GM19438 (cell line): ENCODE data around the gene EPHB2.

ENCODE experiments used
- ATAC-seq: cut with Tn5 transposase; IDR thresholded peaks from one replicate; pipeline ENCODE4 v1.9.1; 2021; ENCODE audit warnings: low read depth; ENCODE audit not compliant: unreplicated experiment

Gene EPHB2

DNA sequence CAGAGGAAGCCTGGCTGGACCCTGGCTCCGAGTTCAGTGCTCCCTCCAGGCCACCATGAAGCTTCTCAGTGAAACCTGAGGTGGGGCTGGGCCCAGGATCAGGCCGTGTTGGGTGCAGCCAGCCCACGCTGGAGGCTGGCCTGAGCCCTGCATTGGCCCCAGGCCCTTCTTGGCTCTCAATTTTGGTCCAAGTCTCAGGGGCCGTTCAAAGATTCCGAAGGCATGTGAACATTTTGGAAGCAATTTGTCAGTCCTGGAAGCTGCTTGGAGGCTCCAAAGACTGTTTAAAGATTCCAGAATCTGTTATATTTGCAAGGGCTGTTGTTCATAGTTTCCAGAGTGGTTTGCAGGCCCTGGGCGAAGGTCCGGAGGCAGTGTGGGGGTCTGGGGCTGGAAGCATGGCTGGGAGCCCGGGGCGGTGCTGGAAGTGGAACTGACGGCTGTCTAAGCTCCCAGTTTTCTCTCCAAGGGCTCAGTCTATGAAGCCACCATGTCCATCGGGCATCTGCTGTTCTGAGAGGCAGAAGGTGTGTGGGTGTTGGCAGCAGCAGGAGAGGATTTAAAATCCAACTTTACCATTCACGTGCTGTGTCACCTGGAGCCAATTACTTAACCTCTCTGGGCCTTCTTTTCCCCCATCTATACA, 104.9 kb downstream of the EPHB2 start:
- ATAC-seq = no peak

DNA sequence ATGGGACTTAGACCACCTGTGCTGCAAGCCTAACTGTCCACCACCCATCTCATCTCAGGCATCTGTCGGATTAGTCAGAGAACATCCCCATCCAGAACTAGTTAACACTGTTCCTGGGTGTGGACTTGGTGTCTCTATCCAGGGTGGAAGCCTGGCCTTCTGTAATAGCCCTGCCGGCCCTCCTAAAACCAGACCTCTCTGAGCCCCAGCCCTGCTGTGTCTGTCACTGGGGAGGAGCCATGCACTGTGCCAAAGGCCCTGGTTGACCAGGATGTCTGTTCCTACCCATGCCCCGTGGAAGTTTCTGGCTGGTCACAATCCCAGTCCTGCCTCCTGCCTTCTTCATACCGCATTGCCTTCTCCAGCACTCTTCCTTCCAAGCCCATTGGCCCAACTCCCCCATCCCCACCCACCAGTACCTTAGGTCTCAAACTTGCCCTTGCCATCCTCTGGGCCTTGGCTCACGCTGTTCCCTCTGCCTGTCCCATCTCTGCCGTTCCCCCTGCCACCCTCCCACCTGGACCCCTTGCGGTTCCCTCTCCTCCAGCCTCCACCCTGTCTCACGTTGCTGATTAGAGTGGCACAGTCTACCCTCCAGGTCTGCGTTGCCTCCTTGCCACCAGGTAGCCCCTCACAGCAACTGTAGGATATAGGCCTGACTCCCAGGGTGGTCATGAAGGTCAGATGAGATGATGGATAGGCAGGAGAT, 105.6 kb downstream of the EPHB2 start:
- ATAC-seq = no peak

DNA sequence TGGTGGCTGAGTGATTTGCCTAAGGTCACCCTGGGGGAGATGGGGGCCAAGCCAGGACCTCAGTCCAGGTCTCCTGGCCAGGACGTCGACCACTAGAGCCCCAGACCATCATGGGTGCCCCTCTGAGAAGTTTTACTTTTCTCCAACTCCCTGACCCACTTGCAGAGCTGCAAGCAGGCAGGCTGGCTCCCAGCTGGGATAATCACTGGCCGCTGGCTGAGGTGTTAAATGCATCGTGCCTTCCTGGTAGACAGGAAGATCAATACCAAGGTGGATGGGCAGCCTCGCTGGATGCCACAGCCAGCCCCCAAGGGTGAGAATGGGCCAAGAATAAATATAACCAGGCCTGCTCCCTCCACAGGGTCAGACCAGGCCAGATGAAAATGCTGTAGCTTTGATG, 106.2 kb downstream of the EPHB2 start:
- no peak for ATAC-seq

DNA sequence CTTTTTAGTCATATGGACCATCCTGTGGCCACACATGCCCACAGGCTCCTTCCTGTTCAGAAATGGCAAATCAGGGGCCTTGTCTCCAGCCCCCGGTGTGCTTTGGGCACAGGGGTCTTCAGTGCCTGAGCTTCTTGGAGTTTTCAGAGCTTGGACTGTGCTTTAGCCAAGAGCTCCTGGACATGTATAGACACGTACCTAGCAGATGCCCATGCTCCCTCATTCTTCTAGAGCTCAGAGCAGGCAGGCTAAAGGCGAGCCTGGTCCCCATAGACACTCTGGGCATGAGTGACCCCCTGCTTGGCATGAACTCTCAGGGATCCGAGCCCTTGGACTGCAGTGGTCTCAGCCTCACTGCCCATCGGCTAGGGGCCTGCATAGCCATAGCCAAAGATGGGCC, 106.8 kb downstream of the EPHB2 start:
- no peak for ATAC-seq

DNA sequence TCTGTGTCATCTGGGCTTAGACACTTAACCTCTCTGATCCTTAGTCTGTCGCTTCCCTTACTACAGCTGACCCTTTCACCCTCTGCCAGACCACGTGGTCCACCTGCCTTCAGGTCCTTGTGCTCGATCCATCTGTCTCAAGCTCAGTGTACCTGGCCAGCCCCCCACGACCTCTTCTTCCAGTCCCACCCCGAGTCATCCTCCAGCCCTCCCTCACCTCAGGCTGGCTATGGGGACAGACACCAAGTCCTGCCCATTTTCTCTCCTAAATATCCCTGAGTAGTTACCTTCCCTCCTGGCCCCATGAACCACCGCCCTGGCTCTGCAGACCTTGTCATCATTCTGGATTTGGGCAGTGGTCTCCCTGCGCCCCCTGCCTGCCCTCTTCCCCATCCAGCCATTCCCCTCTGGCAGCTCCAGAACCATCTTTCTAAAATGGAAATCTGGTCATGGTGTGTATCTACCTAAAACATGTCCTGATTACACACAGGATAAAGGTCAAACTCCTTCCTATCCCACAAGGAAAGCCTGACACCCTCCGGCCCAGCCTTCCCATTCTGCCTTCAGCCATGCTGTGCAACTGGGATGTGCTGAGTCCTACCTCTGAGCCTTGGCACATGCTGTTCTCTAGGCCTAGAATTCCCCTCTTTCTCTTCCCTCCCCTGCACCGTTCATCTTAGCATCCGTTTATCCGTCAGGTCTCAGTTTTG, 107.6 kb downstream of the EPHB2 start:
- no peak for ATAC-seq

DNA sequence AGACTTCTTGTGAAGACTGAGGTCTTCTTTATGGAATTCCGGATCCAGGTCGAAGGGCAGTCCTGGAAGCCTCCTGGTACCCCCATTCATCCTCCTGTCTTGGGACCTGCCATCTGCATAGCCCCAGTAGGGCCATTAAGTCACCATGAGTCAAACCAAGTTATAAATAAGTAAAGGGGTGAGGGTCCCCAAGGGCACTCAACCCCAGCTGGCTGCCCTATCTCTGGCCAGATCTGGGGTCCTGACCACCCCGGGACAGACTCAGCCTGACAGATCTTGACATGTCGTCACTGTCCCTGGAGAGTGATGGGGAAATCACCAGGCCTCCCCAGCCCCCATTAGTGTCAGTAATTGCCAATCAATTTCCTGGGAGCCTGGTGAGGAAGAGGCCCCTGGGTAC, 108.7 kb downstream of the EPHB2 start:
- ATAC-seq = no peak

DNA sequence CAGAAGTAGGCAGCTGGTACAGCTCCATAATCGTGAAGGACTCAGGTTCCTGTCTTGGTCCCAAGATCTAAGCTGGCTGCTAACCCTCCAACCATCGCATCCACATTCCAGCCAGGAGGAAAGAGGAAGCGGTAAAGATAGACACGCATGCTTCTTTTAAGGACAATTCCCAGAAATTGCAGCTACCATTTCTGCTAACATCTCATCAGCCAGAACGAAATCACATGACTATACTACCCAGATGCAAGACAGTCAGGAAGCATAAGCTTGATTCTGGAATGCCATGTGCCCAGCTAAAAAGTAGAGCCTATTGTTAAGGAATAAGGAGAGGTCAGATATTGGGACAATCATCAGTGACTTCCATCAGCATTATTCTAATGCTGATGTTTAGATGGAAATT, 110.4 kb downstream of the EPHB2 start:
- no peak for ATAC-seq

DNA sequence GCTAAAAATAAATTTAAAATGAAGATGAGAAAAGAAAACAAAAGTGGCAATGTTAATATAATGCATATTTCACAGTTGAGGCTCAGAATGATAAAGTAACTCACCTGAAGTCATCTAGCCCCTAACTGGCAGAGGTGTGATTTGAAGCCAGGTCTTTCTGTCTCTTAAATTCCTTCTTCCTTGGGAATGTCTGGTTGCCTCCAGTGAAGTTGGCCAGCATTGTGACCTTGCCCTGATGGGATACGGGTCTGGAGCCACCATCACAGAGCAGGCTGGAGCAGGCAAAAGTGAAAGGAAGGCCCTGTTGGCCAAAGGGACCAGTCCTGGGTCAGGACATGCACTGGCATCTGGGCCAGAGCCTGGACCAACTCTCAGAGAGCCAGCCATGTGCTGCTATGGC, 111.7 kb downstream of the EPHB2 start:
- no peak for ATAC-seq

DNA sequence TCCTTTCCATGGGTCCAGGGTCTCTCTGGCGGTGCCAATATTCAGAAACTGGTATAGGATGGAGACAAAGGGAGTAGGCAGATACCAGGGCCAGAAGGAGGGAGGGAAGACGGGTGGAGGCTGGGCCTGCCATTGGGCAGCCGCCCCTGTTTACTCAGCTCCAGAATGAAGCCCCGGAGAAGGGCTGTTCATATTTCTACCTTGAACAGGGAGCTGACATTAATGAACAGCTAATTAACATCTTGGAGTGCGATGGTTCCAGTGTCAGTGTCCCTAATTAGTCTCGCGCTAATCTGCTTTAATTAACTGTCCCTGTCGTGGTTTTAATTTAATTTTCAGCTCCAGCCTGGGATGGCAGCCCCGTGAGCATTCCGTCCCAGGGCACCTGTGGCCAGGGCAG, 113.8 kb downstream of the EPHB2 start:
- ATAC-seq = no peak

DNA sequence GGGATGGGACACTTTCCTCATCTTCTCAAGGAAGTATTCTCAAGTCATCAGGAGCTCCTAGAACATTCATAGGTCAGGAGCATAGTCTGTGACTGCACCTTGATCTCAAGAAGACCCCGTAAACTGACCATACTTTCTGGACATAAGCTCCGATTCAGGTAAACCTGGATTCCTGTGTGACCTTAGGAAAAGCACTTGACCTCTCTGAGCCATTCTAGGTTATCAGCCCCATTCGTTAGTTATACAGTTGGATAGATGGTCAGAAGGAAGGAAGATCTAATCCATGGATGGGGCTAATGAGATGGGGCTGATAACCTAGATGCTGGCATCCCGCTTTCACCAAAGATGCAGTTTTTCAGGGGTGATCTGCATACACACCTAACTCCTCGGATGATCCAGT, 114.3 kb downstream of the EPHB2 start:
- no peak for ATAC-seq

DNA sequence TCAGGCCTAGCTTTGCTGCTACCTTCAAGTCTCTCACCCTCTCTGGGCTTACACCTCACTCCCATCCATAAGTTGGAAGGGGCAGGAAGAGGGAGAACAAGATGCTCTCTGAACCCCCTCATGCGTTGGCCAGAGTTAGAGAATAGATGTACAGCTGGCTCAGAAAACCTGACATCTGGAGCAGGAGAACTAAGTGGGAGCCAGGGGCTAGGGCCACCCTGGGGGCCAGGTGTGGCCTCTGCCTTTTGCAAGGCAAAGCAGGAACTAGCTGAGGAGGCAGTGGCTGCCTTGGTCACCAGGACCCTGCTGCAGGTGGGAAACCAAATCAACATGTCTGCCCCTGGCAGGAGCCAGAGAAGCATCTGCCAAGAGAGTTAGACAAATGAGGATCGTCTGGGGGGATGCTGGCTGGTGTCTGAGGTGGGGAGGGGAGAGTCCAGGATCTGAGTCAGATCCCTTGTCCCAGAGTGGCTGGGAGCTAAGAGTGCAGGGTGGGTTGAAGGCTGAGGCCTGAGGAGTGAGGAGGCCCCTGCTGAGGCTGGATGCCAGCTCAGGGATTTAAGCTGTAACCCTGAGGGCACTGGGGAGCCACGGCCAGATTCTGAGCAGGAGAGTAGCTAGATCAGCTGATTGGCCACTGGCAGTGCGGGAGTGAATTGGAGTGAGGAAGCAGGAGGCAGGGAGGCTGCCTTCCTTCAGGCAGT, 115.0 kb downstream of the EPHB2 start:
- ATAC-seq = no peak

DNA sequence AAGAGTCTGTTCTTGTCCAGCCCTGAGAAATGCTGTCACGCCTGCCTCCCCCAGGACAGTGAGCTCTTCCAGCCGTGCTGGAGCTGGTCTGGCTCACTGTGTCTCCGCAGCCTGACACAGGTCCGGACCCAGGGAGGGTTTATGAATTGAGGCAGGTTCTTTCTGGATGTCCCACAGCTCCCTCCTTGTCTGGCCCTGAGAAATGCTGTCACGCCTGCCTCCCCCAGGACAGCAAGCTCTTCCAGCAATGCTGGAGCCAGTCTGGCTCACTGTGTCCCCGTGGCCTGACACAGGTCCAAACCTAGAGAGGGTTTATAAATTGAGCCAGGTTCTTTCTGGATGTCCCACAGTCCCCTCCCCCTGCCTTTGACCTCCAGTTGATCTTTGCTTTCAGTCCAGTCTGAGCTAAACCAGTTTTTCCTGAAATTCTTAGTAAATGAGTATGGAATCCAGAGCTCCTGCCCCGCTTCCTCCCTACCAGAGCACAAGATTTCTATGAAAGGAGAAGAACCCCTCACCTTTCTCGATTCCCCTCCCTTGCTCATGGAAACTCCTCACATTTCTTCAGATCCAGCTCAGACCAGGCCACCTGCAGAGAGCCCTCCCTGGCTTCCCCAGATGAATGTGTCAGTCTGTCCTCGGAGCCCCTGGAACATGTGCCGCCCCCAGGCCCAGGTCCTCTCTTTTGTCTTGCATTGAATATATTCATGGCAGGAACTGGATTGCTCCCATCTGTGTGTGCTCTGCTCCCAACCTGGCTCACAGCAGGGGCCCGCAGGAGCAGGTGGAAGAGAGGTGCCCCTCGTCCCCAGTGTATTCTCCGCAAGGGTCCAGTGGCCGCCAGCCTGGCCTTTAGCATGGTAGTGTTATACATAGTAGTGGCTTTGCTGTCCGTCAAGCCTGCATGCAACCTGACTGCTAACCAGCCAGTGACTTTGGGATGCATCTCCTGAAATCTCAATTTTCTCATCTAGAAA, 116.3 kb downstream of the EPHB2 start:
- no peak for ATAC-seq

DNA sequence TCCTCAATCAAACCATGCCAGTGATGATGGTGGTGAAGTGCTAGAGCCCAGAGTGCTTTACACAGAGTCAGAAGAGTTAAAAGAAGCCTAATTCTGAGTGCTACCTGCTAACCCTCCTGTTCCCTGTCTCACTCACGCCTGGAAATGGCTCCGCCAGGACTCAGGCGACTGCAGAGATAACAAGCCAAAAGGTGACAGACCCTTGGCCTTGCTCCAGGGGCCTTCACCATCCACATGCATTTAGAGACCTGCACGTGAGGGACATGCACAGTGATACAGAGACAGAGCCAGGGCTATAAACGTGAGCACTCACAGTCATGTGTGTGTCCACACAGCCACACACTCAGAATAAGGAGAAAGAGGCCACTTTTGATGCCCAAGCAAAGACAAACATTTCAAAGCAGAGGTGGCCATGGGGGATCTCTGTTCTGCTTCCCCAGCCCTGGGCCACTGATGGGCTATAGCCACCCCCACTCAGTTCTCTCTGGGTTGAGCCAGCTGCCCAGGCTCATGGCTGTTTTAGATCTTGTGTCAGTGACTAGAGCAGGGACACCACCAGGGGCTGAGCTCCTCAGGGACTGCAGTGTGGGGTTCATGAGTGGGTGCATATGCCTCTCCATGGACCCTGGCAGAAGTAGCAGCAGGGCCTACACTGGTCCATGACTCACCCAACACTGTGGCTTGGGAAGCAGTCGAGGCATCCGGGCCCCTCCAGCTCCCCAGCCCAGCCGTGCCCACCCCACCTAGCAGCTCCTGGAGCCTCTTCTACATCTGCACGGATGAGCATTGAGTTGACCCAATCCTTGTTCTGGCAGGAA, 117.2 kb downstream of the EPHB2 start:
- ATAC-seq = no peak

DNA sequence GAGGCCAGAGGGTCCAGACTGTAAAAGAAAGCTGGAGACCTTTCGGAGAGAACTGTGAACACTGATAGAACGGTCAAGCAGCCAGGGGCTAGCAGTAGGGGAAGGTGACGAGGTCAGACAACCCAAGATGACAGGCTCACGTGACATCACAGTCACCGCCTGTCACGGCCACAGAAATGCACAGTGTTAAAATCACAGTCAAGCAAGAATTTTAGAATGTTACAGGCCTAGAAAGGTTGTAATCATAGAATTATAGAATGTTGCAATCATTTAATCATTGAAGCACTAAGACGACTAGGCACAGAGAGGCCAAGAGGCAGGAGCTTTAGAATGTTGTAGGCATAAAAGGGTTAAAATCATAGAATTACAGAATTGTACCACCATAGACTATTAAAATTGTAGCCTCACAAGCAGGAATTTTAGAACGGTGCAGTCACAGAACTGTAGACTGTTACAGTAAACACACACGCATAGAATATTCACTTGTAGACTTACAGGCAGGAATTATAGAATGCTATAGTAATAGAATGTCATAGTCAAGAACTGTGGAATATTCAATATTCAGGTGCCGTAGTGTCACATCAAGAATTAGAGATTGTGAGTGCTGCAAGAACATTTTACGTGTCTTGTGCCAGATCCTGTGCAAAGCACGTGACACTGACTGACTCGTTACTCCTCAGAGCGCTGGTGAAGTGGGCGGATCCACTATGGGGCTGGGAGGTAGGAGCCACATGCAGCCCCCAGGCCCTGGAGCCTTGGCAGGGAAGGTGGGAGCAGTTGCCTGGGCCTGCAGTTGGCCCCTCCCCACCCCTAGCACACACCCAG, 118.1 kb downstream of the EPHB2 start:
- no peak for ATAC-seq

DNA sequence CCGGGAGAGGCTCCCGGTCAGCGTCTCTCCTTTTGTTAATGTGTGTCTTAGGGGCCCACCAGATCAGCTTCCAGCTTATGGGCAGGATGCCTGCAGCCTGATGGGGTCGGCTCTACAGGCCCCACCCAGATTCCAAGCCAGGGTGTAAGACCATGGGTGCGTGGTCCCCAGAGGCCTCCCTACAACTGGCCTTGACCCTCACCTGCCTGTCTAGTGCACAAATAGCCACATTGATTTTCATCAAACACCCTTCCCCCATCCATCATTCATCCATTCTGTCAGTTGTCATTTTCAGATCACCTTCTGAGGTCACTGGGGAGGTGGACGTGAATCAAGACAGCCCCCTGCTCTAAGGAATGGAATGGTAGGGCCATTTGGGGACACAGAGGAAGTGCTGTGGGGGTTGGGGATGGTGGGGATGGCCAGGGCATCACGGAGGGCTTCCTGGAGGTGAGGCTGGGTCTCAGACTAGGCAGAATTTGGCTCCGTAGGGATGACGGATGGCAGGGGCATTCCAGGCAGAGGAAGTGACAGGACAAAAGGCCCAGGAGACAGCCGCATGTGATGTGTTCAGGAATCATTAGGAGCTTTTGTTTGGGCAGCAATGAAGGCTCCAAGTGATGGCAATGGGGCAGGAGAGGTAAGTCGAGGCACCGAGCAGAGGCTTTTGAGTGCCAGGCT, 118.8 kb downstream of the EPHB2 start:
- no peak for ATAC-seq

DNA sequence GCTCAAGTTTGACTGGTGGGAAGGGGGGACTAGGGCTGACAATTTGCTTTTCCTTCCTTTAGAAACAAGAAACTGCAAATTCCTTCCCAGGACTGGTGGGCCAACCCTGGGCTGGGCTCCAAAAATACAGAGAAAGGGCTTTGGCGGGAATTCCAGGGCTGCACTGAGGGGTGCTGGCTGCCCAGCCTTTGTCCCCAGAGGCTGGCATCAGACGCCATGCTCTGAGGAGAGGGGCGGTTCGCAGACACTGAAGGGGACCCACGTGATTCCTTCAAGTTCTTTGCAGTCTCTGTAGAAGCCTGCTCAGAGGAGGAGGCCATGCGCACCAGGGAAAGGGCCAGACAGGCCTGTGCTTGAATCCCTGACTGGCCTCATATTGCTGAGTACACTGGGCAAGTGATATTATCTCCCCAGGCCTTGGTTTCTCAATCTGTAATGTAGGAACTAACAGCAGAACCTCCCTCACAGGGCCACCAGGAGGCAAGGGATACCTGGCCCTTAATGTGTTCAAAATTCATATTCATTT, 119.5 kb downstream of the EPHB2 start:
- ATAC-seq = no peak

DNA sequence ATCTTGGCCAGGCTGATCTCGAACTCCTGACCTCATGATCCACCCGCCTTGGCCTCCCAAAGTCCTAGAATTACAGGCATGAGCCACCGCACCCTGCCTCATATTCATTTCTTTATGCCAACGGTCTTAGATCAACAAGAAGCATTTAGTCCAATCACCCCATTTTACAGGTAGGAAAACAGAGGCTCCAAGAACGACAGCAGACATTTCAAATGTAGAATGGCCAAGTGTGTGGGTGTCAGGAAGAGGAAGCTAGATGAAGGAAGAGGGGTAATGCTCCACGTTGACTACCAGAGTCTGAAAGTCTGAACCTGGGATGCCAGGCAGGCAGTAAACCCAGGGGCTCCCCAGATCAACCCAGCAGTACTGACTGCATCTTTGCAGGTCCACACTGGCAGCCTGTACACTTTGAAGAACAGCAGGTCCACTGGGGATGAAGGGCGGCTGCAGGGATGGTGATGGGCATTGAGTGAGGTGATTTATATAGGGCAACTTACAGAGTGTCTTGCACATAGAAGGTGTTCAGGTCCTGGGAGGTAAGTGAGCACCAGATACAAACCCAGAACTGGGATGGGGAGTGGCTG, 120.2 kb downstream of the EPHB2 start:
- no peak for ATAC-seq
